IMR-90 (cell line): ENCODE measurements around the gene KLK14. TPM values are rescaled to one million over a fixed set of nuclear protein-coding genes. Genes with fewer than 3 reads are reported as not detected.

Source experiments
- ATAC-seq: fragments of 200-7000 bp; cut with Tn5 transposase; 2 replicates; pipeline ENCODE4 v1.9.1; 2020; ENCODE audit warnings: low read depth, mild to moderate bottlenecking, moderate library complexity
- BruUV-seq: library from RNA; stranded (reverse); fragments of 400-500 nt; replicated peaks from 2 replicates; lab custom pipeline; 2021; lab: Mats Ljungman, UMichigan
- CTCF ChIA-PET: fragments of 300-600 bp; formaldehyde crosslinking; extraction: SDS; loops from one replicate; lab custom pipeline; 2021; ENCODE audit warnings: antibody characterized with exemption; lab: Yijun Ruan, JAX
- POLR2A ChIA-PET: fragments of 300-600 bp; sonication (Branson Sonifier 250); formaldehyde crosslinking; loops from one replicate; lab custom pipeline; 2022; ENCODE audit warnings: antibody characterized with exemption; ENCODE audit not compliant: unreplicated experiment; lab: Charles Lee
- DNase-seq: peaks from one replicate; pipeline ENCODE4 v3.0.0; 2013
- H2AFZ ChIP-seq: replicated peaks from 2 replicates; pipeline ENCODE3; 2013; ENCODE audit warnings: low read length, mild to moderate bottlenecking; ENCODE audit not compliant: poor library complexity
- H2AK5ac ChIP-seq: 2 replicates; pipeline ENCODE4 v1.6.1; 2013; ENCODE audit warnings: low read depth, low read length, inconsistent platforms
- H2AK9ac ChIP-seq: replicated peaks from 2 replicates; pipeline ENCODE3; 2013; ENCODE audit warnings: mild to moderate bottlenecking, low read depth, low read length, moderate library complexity; ENCODE audit not compliant: poor library complexity
- H2BK120ac ChIP-seq: 2 replicates; pipeline ENCODE4 v1.6.1; 2013; ENCODE audit warnings: low read depth, low read length, inconsistent platforms
- H2BK15ac ChIP-seq: 3 replicates; pipeline ENCODE4 v1.6.1; 2013; ENCODE audit warnings: low read depth, low read length, inconsistent platforms
- H2BK20ac ChIP-seq: 2 replicates; pipeline ENCODE4 v1.6.1; 2013; ENCODE audit warnings: low read depth, mild to moderate bottlenecking, inconsistent platforms, low read length, moderate library complexity
- H2BK5ac ChIP-seq: 2 replicates; pipeline ENCODE4 v1.6.1; 2013; ENCODE audit warnings: mild to moderate bottlenecking, low read depth, low read length, inconsistent platforms; ENCODE audit not compliant: poor library complexity, severe bottlenecking
- H3K14ac ChIP-seq: replicated peaks from 2 replicates; pipeline ENCODE4 v1.6.1; 2013; ENCODE audit warnings: low read depth, low read length, inconsistent platforms
- H3K18ac ChIP-seq: 2 replicates; pipeline ENCODE4 v1.6.1; 2013; ENCODE audit warnings: low read depth, low read length, control low read depth
- H3K23ac ChIP-seq: 2 replicates; pipeline ENCODE4 v1.6.1; 2013; ENCODE audit warnings: low read depth, low read length, inconsistent platforms
- H3K27ac ChIP-seq: 2 replicates; pipeline ENCODE4 v1.5.1; 2013; ENCODE audit warnings: mild to moderate bottlenecking, control low read depth, low read length; ENCODE audit not compliant: insufficient read depth
- H3K27me3 ChIP-seq: 2 replicates; pipeline ENCODE4 v1.6.1; 2013; ENCODE audit warnings: low read length; ENCODE audit not compliant: control insufficient read depth, insufficient read depth
- H3K36me3 ChIP-seq: 2 replicates; pipeline ENCODE4 v1.6.1; 2013; ENCODE audit warnings: low read length, mixed read lengths; ENCODE audit not compliant: control insufficient read depth, insufficient read depth
- H3K4ac ChIP-seq: 2 replicates; pipeline ENCODE4 v1.6.1; 2013; ENCODE audit warnings: low read depth, low read length, inconsistent platforms
- H3K4me1 ChIP-seq: 2 replicates; pipeline ENCODE4 v1.6.1; 2013; ENCODE audit warnings: low read length, mixed read lengths; ENCODE audit not compliant: control insufficient read depth, insufficient read depth
- H3K4me2 ChIP-seq: 2 replicates; pipeline ENCODE4 v1.6.1; 2013; ENCODE audit warnings: low read depth, mild to moderate bottlenecking, control low read depth, low read length, moderate library complexity
- H3K4me3 ChIP-seq: 2 replicates; pipeline ENCODE4 v1.5.1; 2013; ENCODE audit warnings: low read depth, mild to moderate bottlenecking, control low read depth, low read length, moderate library complexity; ENCODE audit not compliant: insufficient read depth
- H3K56ac ChIP-seq: 2 replicates; pipeline ENCODE4 v1.6.1; 2013; ENCODE audit warnings: low read length, inconsistent platforms; ENCODE audit not compliant: insufficient read depth; ENCODE audit errors: extremely low read depth
- H3K79me1 ChIP-seq, 2 experiments: 2 replicates each; pipeline ENCODE4 v1.6.1; 2013; ENCODE audit warnings: low read length in 2 of 2, inconsistent platforms in 1 of 2, low read depth in 1 of 2
- H3K9ac ChIP-seq: 2 replicates; pipeline ENCODE4 v1.6.1; 2013; ENCODE audit warnings: low read depth, low read length, control low read depth
- H3K9me1 ChIP-seq: 2 replicates; pipeline ENCODE4 v1.6.1; 2013; ENCODE audit warnings: low read length, inconsistent platforms; ENCODE audit not compliant: insufficient read depth
- H3K9me3 ChIP-seq: 2 replicates; pipeline ENCODE4 v1.6.1; 2013; ENCODE audit warnings: low read length; ENCODE audit not compliant: control insufficient read depth, insufficient read depth
- H4K20me1 ChIP-seq: 2 replicates; pipeline ENCODE4 v1.6.1; 2013; ENCODE audit warnings: low read length, inconsistent platforms; ENCODE audit not compliant: insufficient read depth
- H4K5ac ChIP-seq: 2 replicates; pipeline ENCODE4 v1.6.1; 2013; ENCODE audit warnings: mild to moderate bottlenecking, low read depth, low read length, control low read depth
- H4K8ac ChIP-seq, 2 experiments: 2 replicates each; pipeline ENCODE4 v1.6.1; 2013; ENCODE audit warnings: low read depth in 2 of 2, low read length in 2 of 2, control low read depth in 1 of 2, inconsistent platforms in 1 of 2
- H4K91ac ChIP-seq: 2 replicates; pipeline ENCODE4 v1.6.1; 2013; ENCODE audit warnings: low read depth, low read length, inconsistent platforms; ENCODE audit not compliant: insufficient read depth
- CEBPB ChIP-seq: IDR thresholded peaks from 2 replicates; pipeline ENCODE4 v1.6.1; 2012; ENCODE audit warnings: low read depth, low read length, improper control_type of control experiment
- CTCF ChIP-seq: conservative IDR thresholded peaks from 2 replicates; pipeline ENCODE4 v1.5.1; 2012; ENCODE audit warnings: mild to moderate bottlenecking, low read depth, low read length, improper control_type of control experiment
- MAFK ChIP-seq: IDR thresholded peaks from 2 replicates; pipeline ENCODE4 v1.6.1; 2012; ENCODE audit warnings: low read depth, low read length, improper control_type of control experiment
- MXI1 ChIP-seq: IDR thresholded peaks from 2 replicates; pipeline ENCODE4 v1.6.1; 2012; ENCODE audit warnings: low read depth, mild to moderate bottlenecking, low read length, moderate library complexity, borderline replicate concordance
- NFE2L2 ChIP-seq: fragments of 150-350 bp; IDR thresholded peaks from 2 replicates; pipeline ENCODE4 v1.6.1; 2016; ENCODE audit warnings: low read depth, mild to moderate bottlenecking, low read length
- POLR2A ChIP-seq: IDR thresholded peaks from 2 replicates; pipeline ENCODE4 v1.6.1; 2012; ENCODE audit warnings: mild to moderate bottlenecking, low read depth, low read length
- RAD21 ChIP-seq: IDR thresholded peaks from 2 replicates; pipeline ENCODE4 v1.6.1; 2012; ENCODE audit warnings: low read length, improper control_type of control experiment
- RFX5 ChIP-seq: IDR thresholded peaks from 2 replicates; pipeline ENCODE4 v1.8.0; 2012; ENCODE audit warnings: low read depth, mild to moderate bottlenecking, low read length, moderate library complexity
- SMC3 ChIP-seq: fragments of 150-350 bp; IDR thresholded peaks from 2 replicates; pipeline ENCODE4 v1.6.1; 2016; ENCODE audit warnings: low read depth, mild to moderate bottlenecking, antibody characterized with exemption, low read length, moderate library complexity
- USF2 ChIP-seq: fragments of 150-350 bp; IDR thresholded peaks from 2 replicates; pipeline ENCODE4 v1.6.1; 2017; ENCODE audit warnings: mild to moderate bottlenecking, antibody characterized with exemption, low read length, low read depth
- WGBS, 2 experiments: methylation state at CpG; one replicate each; pipeline versions ENCODE4 v1.1.5 to v1.1.7; 2013; ENCODE audit warnings: missing lambda C conversion rate in 2 of 2; ENCODE audit not compliant: insufficient read length in 1 of 2; ENCODE audit errors: extremely low coverage in 2 of 2; 5-methylcytosine and 5-hydroxymethylcytosine counted together
- dilution Hi-C: fragments of 300-500 bp; cut with HindIII; formaldehyde crosslinking; loops from one replicate; pipeline ENCODE4 v1.14.3; 2018; ENCODE audit warnings: low sequenced_read_pairs; ENCODE audit not compliant: unreplicated experiment
- in situ Hi-C: fragments of 300-500 bp; cut with MboI; formaldehyde crosslinking; loops from 3 replicates; pipeline ENCODE4 v1.14.3; 2019; ENCODE audit warnings: low sequenced_read_pairs, inconsistent platforms, mixed read lengths
- intact Hi-C: fragments of 100-400 bp; cut with micrococcal nuclease; formaldehyde crosslinking; loops from 2 replicates; pipeline ENCODE4 v1.10.0; 2022
- polyA plus RNA-seq, 3 experiments: library from polyadenylated mRNA; depleted of rRNA; stranded (reverse); fragments of >200 nt; gene quantifications; 2 replicates each; pipeline ENCODE4 v1.2.3, GENCODE V29; 2012; ENCODE audit warnings: low replicate concordance in 1 of 3
- total RNA-seq: library from RNA; depleted of rRNA; stranded (reverse); fragments of >200 nt; gene quantifications from 2 replicates; pipeline ENCODE4 v1.2.3, GENCODE V29; 2012

Gene KLK14
- total and polyA plus RNA-seq, 2 of the 4 experiments (the other 2 are of a cell fraction), result not detected

- TF ChIP-seq USF2 (no peak), SMC3 (no peak)
Observed at GRCh38 chr19:51131780-51132680, 49.3 kb upstream of the KLK14 start (continued).

- POLR2A ChIA-PET, result no interaction called here
- DNase-seq (no peak), ATAC-seq (no peak)
- Histone ChIP-seq H4K91ac (no peak overlapping the region), H4K5ac (no peak overlapping the region), H3K4me3 (no peak overlapping the region), H3K9me1 (peaks cover 4% of the 10 kb centered on the region; the same call in 1 of the 2 replicates), H3K9me3 (no peaks in the 10 kb centered on the region), H2AK5ac (no peak overlapping the region), H3K23ac (no peak overlapping the region), H3K18ac (no peak overlapping the region), H4K8ac (no peak overlapping the region), H3K14ac (no peak overlapping the region), H3K27ac (no peak overlapping the region), H2BK120ac (no peak overlapping the region), H3K4me1 (0 out of 2 replicates have a peak, but pooled peaks cover 2% of the 10 kb centered on the region), H3K56ac (no peak overlapping the region), H3K4ac (no peak overlapping the region), H2BK15ac (no peak overlapping the region), H3K9ac (no peak overlapping the region), H4K20me1 (no peaks in the 10 kb centered on the region), H2BK20ac (no peak overlapping the region), H3K79me1 (no peaks in the 10 kb centered on the region), H2BK5ac (no peak overlapping the region), H2AK9ac (no peak overlapping the region), H3K4me2 (no peak overlapping the region), H2AFZ (no peak overlapping the region), H3K36me3 (no peaks in the 10 kb centered on the region), H3K27me3 (no peaks in the 10 kb centered on the region; the same call in 1 of the 2 replicates)
- CTCF ChIA-PET, result no interaction called here
- WGBS, 2 experiments, result 80% methylated on average over 3 of the region's 8 CpGs; no CpG with 5 or more reads in 1 of the 2 experiments
- intact Hi-C loops (no loop called here), dilution Hi-C loops (no loop called here), in situ Hi-C loops (no loop called here)
- no TSS peak for BruUV-seq
- TF ChIP-seq SMC3 (no peak), USF2 (no peak), POLR2A (no peak), MXI1 (no peak), MAFK (no peak), RAD21 (no peak), NFE2L2 (no peak), CTCF (no peak), RFX5 (no peak), CEBPB (no peak)
Observed at GRCh38 chr19:51129716-51130115, 47.0 kb upstream of the KLK14 start.
